ENCODE data around the gene RPSA.

RPSA gene

GRCh38 chr3:39405687-39406367 is 693 bp upstream of the RPSA start:
- CTCF ChIA-PET = interaction anchor here (0.7 to 1.0 kb wide), 2 partner anchors 29 to 43 kb away, joined by 3 to 5 read pairs; no protein-coding TSS in a partner anchor
- POLR2A ChIA-PET (ENCODE audit: low non-redundant PET) = no interaction called here
- DNase-seq (ENCODE audit: low spot score) = no peak
- peak overlapping the region; percentile 90 for H3K27ac ChIP-seq
- TF ChIP-seq, protein P1, sequence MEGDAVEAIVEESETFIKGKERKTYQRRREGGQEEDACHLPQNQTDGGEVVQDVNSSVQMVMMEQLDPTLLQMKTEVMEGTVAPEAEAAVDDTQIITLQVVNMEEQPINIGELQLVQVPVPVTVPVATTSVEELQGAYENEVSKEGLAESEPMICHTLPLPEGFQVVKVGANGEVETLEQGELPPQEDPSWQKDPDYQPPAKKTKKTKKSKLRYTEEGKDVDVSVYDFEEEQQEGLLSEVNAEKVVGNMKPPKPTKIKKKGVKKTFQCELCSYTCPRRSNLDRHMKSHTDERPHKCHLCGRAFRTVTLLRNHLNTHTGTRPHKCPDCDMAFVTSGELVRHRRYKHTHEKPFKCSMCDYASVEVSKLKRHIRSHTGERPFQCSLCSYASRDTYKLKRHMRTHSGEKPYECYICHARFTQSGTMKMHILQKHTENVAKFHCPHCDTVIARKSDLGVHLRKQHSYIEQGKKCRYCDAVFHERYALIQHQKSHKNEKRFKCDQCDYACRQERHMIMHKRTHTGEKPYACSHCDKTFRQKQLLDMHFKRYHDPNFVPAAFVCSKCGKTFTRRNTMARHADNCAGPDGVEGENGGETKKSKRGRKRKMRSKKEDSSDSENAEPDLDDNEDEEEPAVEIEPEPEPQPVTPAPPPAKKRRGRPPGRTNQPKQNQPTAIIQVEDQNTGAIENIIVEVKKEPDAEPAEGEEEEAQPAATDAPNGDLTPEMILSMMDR (conservative IDR thresholded peaks at IDR 0.05; ENCODE audit: low read depth) = no peak

DNA sequence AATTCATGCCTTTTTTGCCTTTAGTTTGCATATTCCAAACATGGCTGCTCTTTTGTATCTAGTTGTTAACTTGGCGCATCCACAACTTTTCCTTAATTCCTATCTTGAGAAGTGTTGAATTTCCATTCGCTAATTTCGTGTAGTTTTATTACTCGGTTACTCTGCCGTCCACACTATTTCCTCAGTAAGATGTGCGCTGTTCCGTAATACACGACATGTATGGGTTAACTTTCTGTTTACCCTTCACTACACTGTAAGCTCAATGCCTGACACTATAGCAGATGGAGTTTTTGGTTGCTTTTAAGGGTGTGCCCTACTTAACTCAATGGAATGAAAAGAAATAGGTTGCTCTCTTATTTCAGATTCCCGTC is 724 bp downstream of the RPSA start:
- POLR2A ChIA-PET (ENCODE audit: low non-redundant PET) = no interaction called here
- CTCF ChIA-PET = interaction anchor here (0.6 kb wide), 1 partner anchor 266 kb away, joined by 3 read pairs; no protein-coding TSS in a partner anchor
- TF ChIP-seq, protein P1 (conservative IDR thresholded peaks at IDR 0.05; ENCODE audit: low read depth) = no peak
- DNase-seq (ENCODE audit: low spot score) = no peak
- peak overlapping the region; percentile 90 for H3K27ac ChIP-seq

DNA sequence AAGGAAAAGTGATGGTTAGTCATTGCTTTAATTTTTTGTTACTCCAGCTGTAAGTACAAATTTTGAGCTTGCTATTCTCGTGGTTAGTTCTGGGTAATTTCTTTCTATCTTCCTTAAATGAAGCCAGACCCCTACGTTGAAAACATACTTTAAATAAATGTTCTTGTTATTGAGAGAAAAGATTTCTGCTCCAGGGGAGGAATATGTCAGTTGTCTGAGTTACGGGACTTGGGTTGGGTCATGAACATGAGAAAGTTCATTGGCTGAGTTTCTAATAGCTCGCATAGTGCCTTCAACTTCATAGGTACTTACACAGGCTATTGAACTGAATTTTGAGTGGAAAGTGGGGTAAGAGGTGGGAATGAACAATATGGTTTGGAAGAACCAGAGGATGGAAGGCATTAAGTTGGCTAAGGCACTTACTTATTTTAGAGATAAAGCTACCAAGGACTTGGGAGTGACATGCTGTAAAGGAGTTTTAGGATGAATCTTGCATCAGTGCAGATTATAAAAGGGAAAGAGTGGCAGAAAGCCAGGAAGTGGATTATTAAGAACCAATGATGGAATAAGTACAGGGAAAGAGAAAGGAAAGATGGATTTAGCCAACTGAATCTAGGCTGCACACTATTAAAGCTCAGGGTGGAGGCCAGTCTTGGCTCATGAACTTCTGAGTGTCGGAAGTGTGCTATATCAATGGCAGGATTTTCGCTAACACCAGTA is 1.4 kb downstream of the RPSA start:
- CTCF ChIA-PET = no interaction called here
- TF ChIP-seq, protein P1 (conservative IDR thresholded peaks at IDR 0.05; ENCODE audit: low read depth) = no peak
- H3K27ac ChIP-seq = no peak overlapping the region
- POLR2A ChIA-PET (ENCODE audit: low non-redundant PET) = no interaction called here
- DNase-seq (ENCODE audit: low spot score) = no peak

DNA sequence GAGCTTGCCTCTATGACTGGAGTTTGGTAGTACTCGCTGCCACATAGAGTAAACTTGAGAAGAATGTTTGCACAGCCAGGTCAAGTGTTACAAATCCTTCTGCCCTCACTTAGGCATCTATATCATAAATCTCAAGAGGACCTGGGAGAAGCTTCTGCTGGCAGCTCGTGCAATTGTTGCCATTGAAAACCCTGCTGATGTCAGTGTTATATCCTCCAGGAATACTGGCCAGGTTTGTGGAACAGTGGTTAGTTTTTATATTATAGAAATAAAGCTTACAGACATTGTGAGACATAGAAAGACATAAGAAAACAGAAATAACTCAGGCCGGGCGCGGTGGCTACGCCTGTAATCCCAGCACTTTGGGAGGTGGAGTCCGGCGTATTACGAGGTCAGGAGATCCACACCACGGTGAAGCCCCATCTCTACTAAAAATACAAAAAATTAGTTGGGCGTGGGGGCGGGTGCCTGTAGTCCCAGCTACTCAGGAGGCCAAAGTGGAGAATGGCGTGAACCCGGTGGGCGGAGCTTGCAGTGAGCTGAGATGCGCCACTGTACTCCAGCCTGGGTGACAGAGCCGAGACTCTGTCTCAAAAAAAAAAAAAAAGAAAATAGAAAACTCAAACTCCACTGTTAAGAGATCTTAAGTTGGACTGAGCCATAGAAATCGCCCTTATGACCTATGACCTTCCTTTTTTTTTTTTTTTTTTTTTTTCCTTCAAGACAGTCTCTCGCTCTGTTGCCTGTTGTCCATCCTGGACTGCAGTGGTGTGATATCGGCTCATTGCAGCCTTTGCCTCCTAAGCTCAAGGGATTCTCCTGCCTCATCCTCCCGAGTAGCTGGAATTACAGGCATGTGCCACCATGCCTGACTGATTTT is 2.2 kb downstream of the RPSA start:
- TF ChIP-seq, protein P1 (conservative IDR thresholded peaks at IDR 0.05; ENCODE audit: low read depth) = no peak
- ChIA-PET POLR2A (ENCODE audit: low non-redundant PET) (interaction anchor here (0.7 kb wide), 1 partner anchor 24 kb away, joined by 3 read pairs; no protein-coding TSS in a partner anchor), CTCF (no interaction called here)
- no peak for DNase-seq (ENCODE audit: low spot score)
- H3K27ac ChIP-seq = peak overlapping the region; percentile 66

- peak overlapping the region; percentile 66 for H3K27ac ChIP-seq
- POLR2A ChIA-PET (ENCODE audit: low non-redundant PET) = interaction anchor here (0.7 kb wide), 1 partner anchor 25 kb away, joined by 3 read pairs; no protein-coding TSS in a partner anchor
- TF ChIP-seq, protein P1 (conservative IDR thresholded peaks at IDR 0.05; ENCODE audit: low read depth) = no peak
- no peak for DNase-seq (ENCODE audit: low spot score)
- CTCF ChIA-PET = no interaction called here
Measured at GRCh38 chr3:39409514-39410136, 3.1 kb downstream of the RPSA start.

DNA sequence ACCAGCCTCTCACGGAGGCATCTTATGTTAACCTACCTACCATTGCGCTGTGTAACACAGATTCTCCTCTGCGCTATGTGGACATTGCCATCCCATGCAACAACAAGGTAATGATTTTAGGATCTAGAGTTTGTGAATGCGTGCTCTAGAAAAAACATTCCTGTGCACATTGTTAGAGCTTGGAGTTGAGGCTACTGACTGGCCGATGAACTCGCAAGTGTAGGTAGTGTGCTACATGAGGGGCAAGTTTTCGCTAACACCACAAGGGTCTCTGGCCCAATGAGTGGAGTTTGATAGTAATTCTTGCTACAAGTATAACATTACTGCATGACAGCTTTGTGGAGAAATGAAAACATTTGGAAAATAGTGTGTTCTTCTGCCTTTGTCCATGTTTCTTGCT is 4.4 kb downstream of the RPSA start:
- TF ChIP-seq, protein P1 (conservative IDR thresholded peaks at IDR 0.05; ENCODE audit: low read depth) = no peak
- H3K27ac ChIP-seq = peak overlapping the region; percentile 38; the same call in 1 of the 2 replicates
- ChIA-PET CTCF (no interaction called here), POLR2A (ENCODE audit: low non-redundant PET) (no interaction called here)
- DNase-seq (ENCODE audit: low spot score) = no peak
